Stimulated activated CD4-positive, alpha-beta T cell treated with anti-CD3 and anti-CD28 coated beads, Interleukin-2, amount 100 ng/mL, for 4 hours (primary cell): ENCODE measurements around the gene FARP1.

Experiments used
- DNase-seq: peaks from one replicate; pipeline ENCODE4 v3.0.0-alpha.2; 2020; ENCODE audit warnings: low read depth

Gene FARP1

GRCh38 chr13:98141509-98142379, 1.1 kb upstream of the FARP1 start:
- no peak for DNase-seq

- no peak for DNase-seq
These were observed 261 bp downstream of the FARP1 start for GRCh38 chr13:98143157-98143553.

- DNase-seq: no peak
These were observed 720 bp downstream of the FARP1 start for GRCh38 chr13:98143601-98144026.

- DNase-seq: no peak
These were observed 1.3 kb downstream of the FARP1 start for GRCh38 chr13:98144027-98144741.

GRCh38 chr13:98144801-98145350, 2.0 kb downstream of the FARP1 start:
- no peak for DNase-seq

- DNase-seq: no peak
These were observed 4.6 kb downstream of the FARP1 start for GRCh38 chr13:98147521-98147920.

GRCh38 chr13:98150832-98151479, 8.1 kb downstream of the FARP1 start:
- DNase-seq: no peak

- DNase-seq: no peak
These were observed 12.7 kb downstream of the FARP1 start for GRCh38 chr13:98155475-98156109.

- no peak for DNase-seq
These were observed 13.4 kb downstream of the FARP1 start for GRCh38 chr13:98156259-98156658.

GRCh38 chr13:98157188-98157587, 14.3 kb downstream of the FARP1 start:
- no peak for DNase-seq

- no peak for DNase-seq
These were observed 14.7 kb downstream of the FARP1 start for GRCh38 chr13:98157609-98158008.

- no peak for DNase-seq
These were observed 15.4 kb downstream of the FARP1 start for GRCh38 chr13:98158172-98158899.

- DNase-seq: no peak
These were observed 20.0 kb downstream of the FARP1 start for GRCh38 chr13:98162935-98163334.

GRCh38 chr13:98169331-98169730, 26.4 kb downstream of the FARP1 start:
- no peak for DNase-seq

- DNase-seq: no peak
These were observed 29.2 kb downstream of the FARP1 start for GRCh38 chr13:98171900-98172589.

- DNase-seq: no peak
These were observed 29.9 kb downstream of the FARP1 start for GRCh38 chr13:98172590-98173422.

GRCh38 chr13:98173431-98174152, 30.7 kb downstream of the FARP1 start:
- no peak for DNase-seq

GRCh38 chr13:98174307-98174706, 31.4 kb downstream of the FARP1 start:
- no peak for DNase-seq

- DNase-seq: no peak
These were observed 32.1 kb downstream of the FARP1 start for GRCh38 chr13:98175043-98175442.
